ENCODE data around the gene MRI1.

The MRI1 gene

DNA sequence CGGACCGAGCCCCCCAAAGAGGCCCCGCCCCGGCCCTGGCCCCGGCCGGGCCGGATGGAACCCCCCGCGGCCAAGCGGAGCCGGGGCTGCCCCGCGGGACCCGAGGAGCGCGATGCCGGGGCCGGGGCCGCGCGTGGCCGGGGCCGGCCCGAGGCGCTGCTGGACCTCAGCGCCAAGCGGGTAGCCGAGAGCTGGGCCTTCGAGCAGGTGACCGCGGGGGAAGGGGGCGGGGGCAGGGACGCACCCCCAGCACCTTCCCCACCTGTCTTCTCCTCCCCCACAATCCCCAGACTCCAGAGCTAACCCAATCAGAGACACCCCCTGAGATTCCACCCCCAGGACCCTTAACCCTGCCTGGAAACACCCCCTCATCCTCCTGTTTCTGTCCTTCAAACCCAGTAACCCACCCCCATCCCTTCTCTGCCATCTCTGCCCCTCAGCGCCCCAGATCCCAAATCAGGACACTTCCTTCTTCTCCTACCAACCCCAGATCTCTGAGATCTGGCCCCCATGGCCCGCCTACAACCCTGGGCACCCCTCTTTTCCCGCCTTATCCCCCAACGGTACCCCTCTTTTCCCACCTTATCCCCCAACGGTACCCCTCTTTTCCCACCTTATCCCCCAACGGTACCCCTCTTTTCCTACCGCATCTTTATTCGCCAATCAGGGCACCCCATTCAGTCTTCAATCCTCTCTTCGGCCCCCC is 31.4 kb downstream of the MRI1 start:
- no peak for DNase-seq

DNA sequence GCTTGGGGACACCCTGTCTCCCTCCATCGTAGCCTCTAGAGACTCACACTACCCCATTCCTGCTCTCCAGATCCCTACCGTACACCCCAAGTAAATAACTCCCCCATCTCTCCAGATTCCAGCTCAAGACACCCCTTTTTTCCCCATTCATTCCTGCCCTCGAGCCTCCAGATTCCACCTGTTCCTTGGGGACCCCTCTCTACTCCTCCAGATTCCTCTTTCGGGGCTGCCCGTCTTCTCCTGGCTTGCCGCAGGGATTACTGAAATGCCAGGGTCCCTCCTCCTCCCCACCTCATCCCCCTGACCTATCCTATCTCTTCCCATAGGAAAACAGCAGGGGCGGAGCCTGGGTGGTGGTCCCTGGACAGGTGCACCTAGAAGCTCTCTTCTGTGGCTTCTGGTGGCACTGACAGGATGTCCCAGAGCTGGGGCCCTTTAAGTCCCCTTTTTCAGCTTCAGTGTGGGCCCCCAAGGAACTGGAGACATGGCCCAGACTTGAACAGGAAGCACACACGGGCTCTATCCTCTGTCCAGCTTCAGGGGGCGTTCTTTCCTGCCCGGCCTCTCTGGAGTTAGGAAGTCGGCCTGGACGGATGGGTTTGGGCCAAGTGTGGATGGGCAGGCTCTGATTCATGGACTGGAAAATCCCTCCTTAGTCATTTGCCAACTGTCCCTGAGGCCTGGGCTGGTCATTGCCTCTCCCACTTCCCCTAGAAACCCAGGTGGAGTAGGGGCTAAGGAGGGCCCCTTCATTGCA is 32.2 kb downstream of the MRI1 start:
- no peak for DNase-seq

DNA sequence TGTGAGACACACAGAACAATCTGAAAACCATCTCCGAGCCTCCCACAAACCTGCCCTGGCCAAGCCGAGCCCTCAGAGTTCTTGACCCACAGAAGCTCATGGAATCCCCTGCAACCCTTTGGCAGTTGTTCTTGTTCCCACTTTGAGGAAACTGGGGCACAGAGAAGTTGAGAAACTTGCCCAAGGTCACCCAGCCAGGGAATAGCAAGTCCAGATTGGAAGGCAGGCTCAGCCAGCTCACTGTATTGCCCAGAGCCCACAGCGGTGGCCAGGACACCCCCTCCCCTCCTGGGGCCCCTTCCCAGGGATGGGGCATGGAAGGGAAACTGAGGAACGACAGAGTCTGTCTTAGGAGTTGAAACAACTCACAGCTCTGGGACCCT is 32.7 kb downstream of the MRI1 start:
- DNase-seq, result no peak

DNA sequence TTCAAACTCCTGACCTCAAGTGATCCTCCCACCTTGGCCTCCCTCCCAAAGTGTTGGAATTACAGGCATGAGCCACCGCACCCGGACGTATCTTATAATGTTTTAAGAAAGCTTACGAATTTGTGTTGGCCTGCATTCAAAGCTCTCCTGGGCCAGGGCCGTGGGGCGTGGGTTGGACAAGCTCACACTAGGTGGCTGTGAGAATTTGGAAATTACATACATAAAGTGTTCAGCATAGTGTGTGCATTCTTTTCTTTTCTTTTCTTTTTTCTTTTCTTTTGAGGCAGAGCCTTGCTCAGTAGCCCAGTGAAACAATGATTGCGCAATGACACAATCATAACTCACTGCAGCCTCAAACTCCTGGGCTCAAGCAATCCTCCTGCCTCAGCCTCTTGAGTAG is 33.5 kb downstream of the MRI1 start:
- DNase-seq, result no peak

DNA sequence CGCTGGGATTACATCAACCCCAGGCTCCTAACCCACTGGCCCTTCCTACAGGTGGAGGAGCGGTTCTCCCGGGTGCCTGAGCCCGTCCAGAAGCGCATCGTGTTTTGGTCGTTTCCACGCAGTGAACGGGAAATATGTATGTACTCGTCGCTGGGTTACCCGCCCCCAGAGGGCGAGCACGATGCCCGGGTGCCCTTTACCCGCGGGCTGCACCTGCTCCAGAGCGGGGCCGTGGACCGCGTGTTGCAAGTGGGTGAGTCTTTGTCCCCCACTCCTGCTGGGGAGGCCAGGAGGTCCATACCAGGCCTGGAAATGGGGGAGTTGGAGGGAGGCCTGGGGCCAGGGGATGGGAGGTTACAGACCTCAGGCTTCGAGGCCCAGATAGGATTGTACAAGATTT is 35.3 kb downstream of the MRI1 start:
- DNase-seq, result no peak

DNA sequence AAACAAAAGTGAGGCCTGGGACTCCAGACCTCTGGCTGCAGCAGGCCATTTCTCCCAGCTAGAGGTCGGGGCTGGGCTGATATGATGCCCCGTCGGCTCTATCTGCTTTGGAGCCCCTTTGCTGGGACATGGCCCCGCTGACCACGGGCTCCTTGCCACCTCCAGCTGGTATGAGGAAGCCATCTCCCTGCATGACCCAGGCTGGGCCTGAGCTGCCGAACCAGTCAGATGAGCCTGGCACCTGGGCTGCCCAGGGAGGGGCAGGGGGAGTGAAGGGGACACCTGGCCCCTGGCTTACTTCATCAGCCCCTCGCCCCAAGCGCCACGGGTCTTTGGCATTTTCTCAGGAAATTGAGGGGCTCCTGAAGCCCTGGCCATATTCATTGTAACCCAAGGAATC is 38.7 kb downstream of the MRI1 start:
- DNase-seq, result no peak

DNA sequence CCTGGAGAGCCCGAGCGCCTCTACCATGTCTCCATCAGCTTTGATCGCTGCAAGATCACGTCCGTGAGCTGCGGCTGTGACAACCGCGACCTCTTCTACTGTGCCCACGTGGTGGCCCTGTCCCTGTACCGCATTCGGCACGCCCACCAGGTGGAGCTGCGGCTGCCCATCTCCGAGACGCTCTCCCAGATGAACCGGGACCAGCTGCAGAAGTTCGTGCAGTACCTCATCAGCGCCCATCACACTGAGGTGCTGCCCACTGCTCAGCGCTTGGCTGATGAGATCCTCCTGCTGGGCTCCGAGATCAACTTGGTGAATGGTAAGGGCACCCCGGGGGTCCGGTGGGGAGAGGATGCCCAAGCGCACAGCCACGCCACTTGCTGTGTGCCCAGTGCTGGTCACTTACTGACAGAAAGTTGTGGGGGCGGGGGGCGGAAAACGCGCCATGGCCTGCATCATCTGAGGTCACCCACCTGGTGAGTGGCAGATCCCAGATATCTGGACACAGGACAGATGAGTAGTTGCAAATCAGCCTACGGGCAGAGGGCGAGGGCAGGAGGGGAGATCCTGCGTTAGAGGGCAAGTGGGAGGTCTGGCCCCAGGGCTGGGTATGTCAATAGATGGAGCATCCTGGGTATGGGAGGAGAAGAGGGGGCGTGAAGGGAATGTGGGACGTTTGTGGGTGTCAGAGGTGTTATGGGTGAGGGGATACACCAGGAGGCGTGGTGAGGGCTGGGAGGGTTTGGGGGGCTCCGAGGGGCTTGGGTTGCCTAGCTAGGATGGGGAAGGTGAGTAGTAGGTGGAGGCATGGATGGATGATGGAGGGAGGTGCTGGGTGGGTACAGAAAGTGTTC is 40.7 kb downstream of the MRI1 start:
- DNase-seq, result no peak

DNA sequence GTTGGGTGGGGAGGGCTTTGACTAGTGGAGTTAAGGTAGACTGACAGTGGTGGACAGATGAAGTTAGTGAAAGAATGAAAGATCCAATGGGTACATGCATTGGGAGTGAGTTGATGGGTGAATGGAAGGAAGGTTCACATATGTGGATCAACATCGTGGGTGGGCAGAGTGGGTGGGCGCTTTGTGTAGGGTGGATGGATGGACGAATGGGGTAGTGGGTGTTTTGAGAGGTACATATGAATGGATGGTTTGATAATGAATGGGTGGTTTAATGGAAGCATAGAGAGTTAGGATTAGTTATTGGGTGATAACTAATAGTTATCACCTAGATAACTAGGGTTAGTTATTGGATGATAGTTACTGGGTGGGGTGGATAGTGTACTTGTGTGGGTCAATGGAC is 42.4 kb downstream of the MRI1 start:
- no peak for DNase-seq

DNA sequence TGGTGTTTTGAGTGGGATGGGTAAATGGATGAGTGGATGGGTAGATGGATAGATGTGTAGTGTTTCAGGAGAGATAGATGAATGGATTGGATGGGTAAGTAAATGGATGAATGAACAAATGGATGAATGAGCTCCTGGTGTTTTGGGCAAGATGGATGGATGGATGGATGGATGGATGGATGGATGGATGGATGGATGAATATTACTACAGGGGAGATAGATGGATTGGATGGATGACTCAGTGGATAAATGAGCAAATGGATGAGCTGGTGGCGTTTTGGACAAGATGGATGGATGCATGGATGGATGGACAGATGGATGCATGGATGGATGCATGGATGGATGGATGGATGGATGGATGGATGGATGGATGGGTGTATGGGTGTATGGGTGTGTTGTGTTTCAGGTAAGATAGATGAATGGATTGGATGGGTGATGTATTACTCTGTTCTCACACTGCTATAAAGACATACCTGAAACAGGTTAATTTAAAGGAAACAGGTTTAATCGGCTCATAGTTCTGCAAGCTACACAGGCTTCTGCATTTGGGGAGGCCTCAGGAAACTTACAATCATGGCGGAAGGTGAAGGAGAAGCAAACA is 43.2 kb downstream of the MRI1 start:
- no peak for DNase-seq

DNA sequence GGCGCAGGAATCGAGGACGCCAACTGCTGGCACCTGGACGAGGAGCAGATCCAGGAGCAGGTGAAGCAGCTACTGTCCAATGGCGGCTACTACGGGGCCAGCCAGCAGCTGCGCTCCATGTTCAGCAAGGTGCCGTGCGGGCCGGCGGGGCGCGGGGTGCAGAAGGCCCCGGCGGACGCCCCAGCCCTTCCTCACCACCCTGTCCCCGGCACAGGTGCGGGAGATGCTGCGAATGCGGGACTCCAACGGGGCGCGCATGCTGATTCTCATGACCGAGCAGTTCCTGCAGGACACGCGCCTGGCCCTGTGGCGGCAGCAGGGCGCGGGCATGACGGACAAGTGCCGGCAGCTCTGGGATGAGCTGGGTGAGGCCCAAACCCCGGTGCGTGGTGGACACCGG is 44.5 kb downstream of the MRI1 start:
- no peak for DNase-seq

DNA sequence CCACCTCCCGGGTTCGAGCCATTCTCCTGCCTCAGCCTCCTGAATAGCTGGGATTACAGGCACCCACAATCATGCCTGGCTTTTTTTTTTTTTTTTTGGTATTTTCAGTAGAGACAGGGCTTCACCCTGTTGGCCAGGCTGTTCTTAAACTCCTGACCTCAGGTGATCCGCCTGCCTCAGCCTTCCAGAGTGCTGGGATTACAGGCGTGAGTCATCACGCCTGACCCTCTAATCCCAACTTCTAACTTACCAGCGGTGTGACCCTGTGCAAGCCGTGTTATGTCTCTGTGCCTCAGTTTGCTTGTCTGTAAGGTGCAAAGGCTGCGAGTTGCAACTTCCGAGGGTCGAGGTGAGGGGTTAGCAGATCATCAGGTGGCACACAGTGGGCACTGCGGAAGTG is 48.2 kb downstream of the MRI1 start:
- DNase-seq, result no peak

DNA sequence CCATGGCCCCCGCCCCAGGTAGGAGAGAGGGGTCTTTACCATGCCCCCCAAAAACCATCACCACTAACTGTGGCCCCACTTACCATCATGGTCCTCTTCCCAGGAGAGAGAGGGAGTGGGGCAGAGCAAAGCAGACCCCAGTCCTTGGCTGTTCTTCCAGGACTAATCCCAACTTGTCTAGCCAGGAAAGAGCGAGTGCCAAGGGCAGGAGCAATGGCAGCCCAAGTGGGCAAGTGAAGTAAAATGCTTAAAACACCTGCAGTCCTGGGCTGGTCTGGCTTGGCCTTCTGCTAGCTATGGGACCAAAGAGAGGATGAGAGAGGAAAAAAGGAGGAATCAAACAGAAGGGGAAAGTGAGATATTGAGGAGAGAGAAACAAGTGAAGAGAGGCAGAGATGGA is 48.8 kb downstream of the MRI1 start:
- no peak for DNase-seq

DNA sequence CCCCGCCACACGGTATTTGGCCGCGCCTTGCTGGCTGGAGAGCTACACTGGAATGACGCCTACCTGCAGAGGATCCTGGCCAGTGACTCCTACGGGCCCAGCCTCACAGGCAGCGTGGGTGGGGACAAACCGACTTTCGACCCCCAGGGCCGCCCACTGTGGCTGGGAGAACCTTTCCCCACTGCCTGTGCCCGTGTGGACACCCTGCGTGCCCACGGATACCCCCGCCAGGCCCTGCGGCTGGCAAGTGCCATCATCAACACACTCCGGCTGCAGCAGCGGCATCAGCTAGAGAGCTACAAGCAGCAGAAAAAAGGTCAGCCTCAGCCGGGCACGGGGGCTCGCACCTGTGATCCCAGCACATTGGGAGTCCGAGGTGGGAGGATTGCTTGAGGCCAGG is 50.2 kb downstream of the MRI1 start:
- no peak for DNase-seq

DNA sequence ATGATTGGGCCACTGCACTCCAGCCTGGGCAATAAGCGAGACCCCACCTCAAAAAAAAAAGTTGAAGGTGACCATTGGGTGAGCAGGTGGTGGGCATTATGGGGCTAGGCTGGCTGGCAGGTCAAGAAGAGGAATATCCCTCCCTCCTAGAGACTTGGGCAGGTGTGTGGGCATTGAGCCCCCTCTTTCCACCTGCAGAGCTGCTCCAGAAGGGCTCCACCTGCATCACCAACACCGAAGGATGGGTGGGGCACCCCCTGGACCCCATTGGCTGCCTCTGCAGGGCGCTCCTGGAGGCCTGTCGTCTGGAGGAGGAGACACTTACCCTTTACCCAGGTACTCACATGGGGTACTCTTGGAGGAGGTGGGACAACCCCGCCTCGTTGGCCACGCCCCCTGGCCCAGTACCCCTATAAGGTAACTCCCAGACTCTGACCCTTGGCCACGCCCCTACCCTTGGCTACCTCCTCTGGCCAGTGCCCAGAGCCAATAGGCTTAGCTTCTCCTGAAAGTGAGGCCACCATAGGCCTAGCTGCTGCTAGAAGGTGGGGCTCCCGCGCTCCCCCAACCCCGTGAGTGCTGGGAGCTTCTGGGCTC is 52.8 kb downstream of the MRI1 start:
- no peak for DNase-seq

DNA sequence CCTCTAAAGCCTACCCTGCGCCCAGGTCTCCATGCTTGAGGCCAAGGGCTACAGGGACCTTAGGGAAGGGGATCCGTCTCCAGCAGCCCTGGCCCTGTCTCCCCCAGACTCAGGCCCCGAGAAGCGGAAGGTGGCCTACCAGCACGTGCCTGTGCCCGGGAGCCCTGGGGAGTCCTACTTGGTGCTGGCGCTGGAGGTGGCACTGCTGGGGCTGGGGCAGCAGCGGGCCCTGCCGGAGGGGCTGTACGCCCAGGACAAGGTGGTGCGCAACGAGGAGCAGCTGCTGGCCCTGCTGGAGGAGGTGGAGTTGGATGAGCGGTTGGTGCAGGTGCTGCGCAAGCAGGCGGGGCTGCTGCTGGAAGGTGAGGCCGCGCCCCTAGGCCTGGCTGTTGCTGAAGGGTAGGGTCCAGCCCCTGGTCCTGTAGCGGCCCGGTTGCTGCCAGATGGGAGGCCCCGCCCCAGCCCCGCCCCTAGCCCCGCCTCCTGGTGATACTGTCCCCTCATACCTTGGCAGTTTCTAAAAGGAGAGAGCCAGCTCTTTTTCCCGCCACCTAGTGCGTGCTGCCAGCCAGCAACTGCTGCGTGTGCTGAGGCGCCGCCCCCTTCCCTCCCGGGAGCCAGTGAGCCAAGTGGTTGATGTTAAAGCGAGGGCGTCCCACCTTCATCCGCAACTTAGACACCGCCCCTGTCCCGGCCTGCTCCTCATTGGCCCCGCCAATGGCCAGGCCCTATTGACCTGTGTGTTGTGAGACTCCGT is 53.5 kb downstream of the MRI1 start:
- DNase-seq, result no peak

DNA sequence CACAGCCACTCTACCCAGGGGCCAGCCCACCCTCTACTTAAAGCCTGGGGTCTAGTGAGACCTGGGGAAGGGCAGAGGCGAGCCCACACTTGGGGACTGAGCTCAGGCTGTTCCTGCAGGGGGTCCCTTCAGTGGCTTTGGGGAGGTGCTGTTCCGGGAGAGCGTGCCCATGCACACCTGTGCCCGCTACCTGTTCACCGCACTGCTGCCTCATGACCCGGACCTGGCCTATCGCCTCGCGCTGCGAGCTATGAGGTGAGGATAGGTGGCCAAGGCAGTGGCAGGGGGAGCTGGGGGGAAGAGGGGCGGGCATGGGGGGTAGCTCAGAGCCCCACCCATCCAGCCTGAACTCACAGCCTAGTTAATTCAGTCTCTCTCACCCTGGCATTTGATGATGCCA is 54.9 kb downstream of the MRI1 start:
- no peak for DNase-seq

DNA sequence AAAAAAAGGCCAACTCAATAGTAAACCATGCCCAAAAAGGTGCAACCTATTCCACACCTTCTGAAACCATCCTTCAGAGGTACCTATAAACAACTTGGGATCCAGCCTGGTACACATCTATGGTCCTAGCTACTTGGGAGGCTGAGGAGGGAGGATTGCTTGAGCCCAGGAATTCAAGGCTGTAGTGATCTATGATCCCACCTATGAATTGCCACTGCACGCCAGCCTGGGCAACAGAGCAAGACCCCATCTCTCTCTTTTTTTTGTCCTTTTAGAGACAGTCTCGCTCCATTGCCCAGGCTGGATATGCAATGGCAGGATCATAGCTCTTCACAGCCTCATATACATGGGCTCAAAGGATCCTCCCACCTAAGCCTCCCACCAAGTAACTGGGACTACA is 57.0 kb downstream of the MRI1 start:
- DNase-seq, result no peak

DNA sequence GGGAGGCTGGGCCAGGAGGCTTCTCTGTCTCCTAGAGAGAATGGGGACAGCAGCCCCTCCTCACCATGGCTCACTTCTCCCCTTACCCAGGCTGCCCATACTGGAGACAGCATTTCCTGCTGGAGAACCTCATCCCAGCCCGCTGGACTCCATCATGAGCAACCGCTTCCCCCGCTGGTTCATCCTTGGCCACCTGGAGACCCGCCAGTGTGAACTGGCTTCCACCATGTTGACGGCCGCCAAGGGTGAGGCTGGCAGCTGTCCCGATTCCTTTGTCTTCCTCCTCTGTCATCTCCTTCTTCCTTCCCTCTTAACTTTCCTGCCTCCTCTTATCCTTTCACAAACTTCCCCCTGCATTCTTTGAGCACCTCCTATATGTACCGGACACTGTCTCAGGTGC is 58.9 kb downstream of the MRI1 start:
- no peak for DNase-seq
